KBM-7 (cell line): ENCODE data around the gene IL17B.

ENCODE experiments used
- DNase-seq: peaks from one replicate; pipeline ENCODE4 v3.0.0-alpha.2; 2015
- in situ Hi-C: fragments of 300-500 bp; cut with MboI; formaldehyde crosslinking; loops from 2 replicates; pipeline ENCODE4 v1.14.3; 2020; ENCODE audit warnings: low sequenced_read_pairs, low pct_unique_long_range_greater_than_20kb, mixed read lengths

The IL17B gene

GRCh38 chr5:149366169-149366729, 12.8 kb downstream of the IL17B start:
- DNase-seq, result no peak
- in situ Hi-C loops, result no loop called here

DNA sequence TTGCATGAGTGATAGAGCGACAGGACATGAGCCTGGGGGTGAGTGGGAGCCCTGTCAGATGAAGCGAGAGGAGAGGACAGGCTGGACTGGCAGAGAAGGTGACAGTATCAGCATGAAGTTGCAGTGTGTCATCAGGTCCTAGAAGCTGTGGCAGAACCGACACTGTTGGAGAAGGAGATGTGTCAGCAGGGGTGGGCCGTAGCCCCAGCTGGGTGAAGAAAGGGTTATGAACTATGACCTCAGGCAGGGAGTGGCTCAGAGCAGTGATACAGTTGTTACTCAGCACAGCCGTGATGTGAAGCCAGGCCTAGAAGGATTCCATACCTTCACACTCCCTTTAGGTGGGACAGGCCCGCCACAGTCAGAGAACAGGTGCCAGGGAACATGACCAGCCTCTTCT, 13.7 kb downstream of the IL17B start:
- DNase-seq, result no peak
- in situ Hi-C loops, result no loop called here

DNA sequence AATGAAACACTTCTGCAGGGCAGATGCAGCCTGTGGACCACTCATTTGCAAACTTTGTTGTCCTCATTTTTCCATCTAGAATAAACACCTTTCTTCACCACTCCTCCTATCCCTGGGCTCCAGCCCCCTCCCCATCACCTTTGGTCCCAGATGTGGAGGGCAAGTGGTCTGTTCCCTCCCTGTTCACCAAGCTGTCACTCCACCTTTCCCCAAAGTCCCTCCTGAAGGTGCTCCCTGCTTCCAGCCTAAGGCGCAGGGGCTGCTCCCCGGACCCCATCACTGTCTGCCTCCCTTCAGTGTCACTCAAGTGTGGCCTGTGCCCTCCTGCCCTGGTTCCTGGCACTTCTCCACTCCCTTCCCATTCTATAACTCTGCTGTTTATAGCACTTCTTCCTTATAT, 14.4 kb downstream of the IL17B start:
- in situ Hi-C loops, result no loop called here
- no peak for DNase-seq

GRCh38 chr5:149363936-149364335, 15.2 kb downstream of the IL17B start:
- in situ Hi-C loops, result no loop called here
- no peak for DNase-seq

DNA sequence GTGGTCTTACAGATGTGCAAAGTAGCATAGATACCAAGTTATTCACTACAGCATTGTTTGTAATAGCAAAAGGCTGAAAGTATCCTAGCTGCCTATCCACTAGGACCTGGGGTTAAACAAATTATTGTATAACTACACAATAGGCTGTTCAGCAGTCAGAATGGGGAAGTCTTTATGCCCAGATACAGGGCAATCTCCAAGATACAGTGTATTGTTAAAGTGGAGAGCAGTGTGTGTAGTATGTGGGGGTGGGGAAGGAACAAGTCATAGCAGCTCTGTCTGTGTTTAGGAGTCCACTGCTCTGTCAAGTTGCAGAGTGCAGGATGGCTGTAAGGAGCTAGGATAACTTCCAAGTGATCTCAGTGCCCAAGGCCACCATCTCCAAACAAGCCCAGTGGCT, 15.7 kb downstream of the IL17B start:
- peak; percentile 55 for DNase-seq
- in situ Hi-C loops, result no loop called here

- in situ Hi-C loops, result no loop called here
- no peak for DNase-seq
These were observed 16.6 kb downstream of the IL17B start for GRCh38 chr5:149362541-149362940.

DNA sequence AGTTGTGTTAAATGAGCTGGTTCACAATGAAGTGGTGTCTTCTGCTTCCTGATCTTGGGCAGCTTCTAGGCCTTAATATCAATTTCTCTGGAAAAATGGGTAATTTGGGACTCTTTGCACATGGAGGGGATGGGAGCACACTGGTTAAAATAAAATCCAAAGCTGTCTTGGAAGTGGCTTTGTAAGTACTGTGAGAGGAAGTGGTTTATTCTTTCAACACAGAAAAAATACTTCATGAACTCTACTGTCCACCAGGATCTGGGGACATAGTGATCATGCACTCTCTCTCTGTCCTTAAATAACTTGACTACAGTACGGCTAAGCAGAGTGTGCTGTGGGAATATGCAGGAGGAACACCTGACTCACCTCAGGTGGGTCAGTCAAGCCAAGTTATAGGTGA, 18.8 kb downstream of the IL17B start:
- DNase-seq, result no peak
- in situ Hi-C loops, result no loop called here

- DNase-seq, result no peak
- in situ Hi-C loops, result no loop called here
These were observed 20.1 kb downstream of the IL17B start for GRCh38 chr5:149358868-149359495.

DNA sequence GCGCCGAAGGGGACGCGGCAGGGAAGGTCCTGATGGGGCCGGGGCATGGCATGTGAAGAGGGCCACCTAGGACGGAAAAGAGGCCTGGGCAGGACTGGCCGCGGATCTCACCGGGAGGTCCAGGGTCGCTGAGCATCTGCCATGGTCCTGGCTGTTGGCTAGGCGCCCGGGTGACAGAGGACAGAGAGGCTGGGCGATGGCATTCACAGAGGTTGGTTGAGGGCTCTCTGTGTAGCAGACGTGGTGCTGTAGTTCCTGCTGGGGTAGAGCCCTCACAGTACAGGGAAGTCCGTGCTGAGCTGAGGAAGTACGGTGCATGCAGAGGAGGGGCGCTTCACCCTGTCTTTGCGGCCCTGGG, 20.8 kb downstream of the IL17B start:
- DNase-seq, result peak; percentile 51
- in situ Hi-C loops, result no loop called here

DNA sequence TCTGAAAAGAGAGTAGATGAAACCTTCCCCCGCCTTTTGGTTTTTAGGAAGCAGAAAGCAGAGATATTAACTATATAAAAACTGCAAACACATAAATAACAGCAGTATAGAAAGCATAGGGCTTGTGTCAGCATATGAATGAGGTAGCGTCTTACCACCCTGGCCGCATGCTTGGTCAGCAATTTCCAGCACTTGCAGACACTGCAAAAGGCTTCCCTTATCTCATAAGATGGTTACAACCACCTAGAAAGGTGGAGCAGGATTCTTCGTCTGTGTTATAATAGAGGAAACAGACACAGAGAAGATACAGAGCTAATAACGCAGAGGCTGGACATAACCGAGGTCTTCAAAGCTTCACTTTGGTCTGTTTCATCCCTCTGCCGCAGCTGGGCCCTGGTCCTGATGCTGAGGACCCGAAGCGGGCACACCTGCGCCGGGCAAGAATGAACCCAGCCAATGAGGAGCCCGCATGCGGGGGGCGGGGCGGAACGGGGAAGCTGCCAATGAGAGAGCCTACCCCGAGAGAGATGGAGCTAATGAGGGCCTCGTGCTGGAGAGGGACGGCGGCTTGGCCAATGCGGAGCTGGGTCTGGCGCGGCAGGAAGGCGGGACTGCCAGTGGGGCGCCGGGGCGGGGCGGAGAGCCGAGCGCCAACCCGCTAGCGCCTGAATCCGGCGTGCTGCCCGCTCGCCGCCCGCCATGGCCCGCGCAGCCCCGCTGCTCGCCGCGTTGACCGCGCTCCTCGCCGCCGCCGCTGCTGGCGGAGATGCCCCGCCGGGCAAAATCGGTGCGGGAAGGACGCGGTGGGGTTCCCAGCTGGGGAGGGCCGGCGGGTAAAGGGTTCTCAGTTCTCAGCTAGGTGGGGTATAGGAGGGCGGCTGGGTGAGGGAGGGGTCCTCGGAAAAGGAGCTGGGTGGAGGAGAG, 21.5 kb downstream of the IL17B start, which contains the start of gene PCYOX1L:
Gene PCYOX1L, plus strand, starts transcription at position 677 of the 924 bp plus-strand sequence. Its CDS starts 23 bp downstream, at position 700.
- in situ Hi-C loops, result no loop called here
- DNase-seq, result peak; percentile 96

DNA sequence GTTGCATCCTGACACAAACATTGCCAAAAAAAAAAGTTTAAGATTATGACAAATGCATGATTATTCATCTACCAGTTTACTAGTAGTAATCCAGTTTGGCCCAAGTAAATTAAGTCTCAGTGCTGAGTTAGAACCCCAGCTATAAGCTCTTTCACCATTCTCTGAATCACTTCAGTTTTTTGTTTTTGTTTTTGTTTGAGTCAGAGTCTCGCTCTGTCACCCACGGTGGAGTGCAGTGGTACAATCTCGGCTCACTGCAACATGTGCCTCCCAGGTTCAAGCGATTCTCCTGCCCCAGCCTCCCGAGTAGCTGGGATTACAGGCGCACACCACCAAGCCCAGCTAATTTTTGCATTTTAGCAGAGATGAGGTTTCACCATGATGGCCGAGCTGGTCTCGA, 22.7 kb downstream of the IL17B start:
- DNase-seq, result no peak
- in situ Hi-C loops, result no loop called here

- in situ Hi-C loops, result no loop called here
These were observed 23.4 kb downstream of the IL17B start for GRCh38 chr5:149355688-149356087.

GRCh38 chr5:149353911-149354310, 25.2 kb downstream of the IL17B start:
- no peak for DNase-seq
- in situ Hi-C loops, result no loop called here

More at GRCh38 chr5:149355688-149356087, 23.4 kb downstream of the IL17B start:
- DNase-seq, result no peak

DNA sequence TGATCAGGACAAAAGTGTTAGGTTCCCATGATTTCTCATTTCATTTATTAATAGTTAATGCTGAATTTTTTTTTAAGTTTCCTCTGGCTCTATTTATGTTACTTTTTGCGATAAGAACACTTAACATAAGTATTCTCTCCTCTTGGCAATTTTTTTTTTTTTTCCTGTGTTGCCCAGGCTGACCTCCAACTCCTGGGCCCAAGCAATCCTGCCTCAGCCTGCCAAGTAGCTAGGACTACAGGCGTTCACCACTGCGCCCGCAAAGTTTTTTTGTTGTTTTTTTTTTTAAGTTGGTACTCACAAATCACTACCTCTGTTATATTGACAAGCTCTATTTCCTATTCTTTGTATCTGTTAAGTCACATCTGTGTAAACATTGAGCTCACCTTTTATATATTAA, 26.9 kb downstream of the IL17B start:
- in situ Hi-C loops, result no loop called here
- DNase-seq, result no peak

- DNase-seq, result no peak
- in situ Hi-C loops, result no loop called here
These were observed 29.7 kb downstream of the IL17B start for GRCh38 chr5:149349382-149349781.

- DNase-seq, result no peak
- in situ Hi-C loops, result no loop called here
These were observed 30.6 kb downstream of the IL17B start for GRCh38 chr5:149348518-149348917.

GRCh38 chr5:149345892-149346222, 33.2 kb downstream of the IL17B start:
- in situ Hi-C loops, result no loop called here
- DNase-seq, result peak; percentile 32

DNA sequence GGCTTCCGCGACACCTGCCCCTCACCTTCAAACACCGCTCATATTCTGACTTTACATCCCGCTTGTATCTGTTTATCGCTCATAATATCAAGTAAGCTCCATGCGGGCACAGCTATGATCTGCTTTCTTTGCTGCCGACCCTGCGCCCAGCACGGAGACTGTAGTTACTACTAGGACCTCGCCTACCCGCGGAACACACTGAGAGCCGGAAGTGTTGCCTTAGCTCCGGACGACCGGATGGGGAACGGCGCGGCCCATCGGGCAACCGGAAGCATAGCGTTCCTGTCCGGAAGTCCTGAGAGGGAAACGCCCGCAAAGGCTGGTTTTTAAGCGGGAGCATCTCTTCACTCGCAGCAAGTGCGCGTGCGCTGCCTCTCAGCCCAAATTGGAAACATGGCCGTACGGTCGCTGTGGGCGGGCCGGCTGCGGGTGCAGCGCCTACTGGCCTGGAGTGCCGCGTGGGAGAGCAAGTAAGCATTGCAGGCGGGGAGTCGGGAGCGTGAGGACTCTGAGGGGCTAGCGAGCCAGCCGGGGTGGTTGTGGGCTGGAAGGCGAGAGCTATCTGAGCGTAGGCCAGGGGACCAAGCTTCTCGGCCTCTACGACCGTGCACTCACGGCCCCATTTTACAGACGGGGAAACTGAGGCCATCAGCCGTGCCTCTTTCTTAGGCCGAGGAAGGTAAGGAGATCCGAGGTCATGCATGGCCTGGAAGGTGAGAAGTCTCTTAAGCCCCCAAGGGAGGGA, 33.8 kb downstream of the IL17B start, which contains the start of gene GRPEL2:
Gene GRPEL2, plus strand, starts transcription at position 353 of the 745 bp plus-strand sequence. Its CDS starts 41 bp downstream, at position 394.
- peak; percentile 94 for DNase-seq

DNA sequence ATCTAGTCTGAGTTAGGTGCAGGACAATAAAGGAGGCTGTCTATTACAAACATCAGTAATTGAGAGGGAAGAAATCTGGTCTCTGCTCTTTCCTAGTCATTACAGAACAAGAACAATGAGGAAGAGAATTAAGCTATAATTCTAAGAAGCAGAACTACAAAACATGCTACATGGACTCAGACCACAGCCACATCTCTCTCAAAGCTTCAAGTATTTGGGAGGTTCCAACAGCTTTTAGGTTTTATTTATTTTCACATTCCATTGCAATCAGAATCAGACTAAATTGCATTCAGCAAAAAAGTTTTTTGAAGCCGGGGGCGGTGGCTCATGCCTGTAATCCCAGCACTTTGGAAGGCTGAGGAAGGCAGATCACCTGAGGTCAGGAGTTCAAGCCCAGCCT, 34.9 kb downstream of the IL17B start:
- in situ Hi-C loops, result no loop called here
- no peak for DNase-seq

More for the DNA sequence above, 33.8 kb downstream of the IL17B start, which contains the start of gene GRPEL2:
- in situ Hi-C loops, result no loop called here
